ENCODE results near the gene FGF9.

DNA sequence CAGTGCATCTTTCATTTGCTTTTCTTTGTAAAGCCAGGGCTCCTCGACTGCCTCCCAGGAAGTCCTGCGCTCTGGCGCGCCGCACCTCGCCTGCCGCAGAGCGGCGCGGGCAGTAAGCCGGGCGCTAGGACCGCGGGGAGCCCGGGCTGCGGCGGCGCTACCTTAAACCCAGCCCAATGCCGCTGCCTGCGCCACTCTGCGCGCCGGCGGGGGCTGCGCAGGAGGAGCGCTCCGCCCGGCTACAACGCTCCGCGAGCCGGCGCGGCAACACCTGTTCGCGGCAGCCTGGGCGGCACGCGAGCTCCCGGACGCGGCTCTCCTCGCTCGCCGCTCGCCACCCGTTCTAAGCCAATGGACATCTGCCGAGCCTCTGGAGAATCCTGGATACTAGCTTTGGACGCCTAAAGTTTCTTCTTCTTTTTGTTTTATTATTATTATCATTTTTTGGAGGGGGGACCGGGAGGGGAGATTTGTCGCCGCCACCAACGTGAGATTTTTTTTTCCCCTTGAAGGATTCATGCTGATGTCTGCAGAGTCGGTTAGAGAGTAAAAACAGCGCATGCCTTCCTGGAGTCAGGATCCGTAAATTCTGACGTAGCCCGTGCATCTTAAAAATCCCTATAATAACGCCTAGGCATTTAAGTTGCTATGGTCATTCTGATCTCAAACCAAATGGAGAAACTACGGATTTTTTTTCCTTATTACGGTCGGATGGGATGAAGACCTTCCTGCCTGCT lies at the start of gene FGF9:
- TF ChIP-seq CTCF (conservative IDR thresholded peaks at IDR 0.05 in 1 of 2, IDR thresholded peaks at IDR 0.05 in 1 of 2; ENCODE audit: extremely low read depth in 1 of 2, insufficient read depth in 1 of 2, low read depth in 1 of 2, low read length in 2 of 2) (peak in 1 of 2 donors; percentile 33), EZH2 (IDR thresholded peaks at IDR 0.05; ENCODE audit: borderline replicate concordance, low read length) (no peak)
